Measurements from ENCODE around the gene DPH1.
"Not testable (repeated sequence)": the region's sequence is repeated elsewhere in the genome, so short reads cannot be mapped to it uniquely, and the experiment has no call there.

DNA sequence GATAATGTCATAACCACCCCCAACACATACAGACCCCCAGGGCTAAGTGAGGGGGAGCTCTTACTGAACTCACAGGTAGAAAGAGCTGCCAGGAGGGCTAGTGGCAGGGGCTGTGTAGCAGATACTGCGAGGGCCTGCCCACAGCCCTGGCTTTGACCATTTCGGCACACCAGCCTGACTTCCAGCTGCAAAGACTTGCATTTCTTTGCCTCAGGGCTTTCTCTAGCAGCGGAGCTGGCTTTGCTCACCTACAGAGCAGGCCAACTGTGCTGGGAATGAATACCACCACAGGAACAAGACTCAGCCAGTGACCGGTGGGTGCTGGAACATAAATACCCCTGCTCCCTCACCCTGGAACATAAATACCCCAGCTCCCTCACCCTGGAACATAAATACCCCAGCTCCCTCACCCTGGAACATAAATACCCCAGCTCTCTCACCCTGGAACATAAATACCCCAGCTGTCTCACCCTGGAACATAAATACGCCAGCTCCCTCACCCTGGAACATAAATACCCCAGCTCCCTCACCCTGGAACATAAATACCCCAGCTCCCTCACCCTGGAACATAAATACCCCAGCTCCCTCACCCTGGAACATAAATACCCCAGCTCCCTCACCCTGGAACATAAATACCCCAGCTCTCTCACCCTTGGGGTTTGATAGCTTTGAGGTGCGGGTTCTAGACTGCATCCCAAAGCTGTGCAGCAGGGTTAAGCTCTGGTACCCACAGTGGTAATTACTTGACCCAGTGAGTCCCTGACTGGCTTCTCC, 16.5 kb upstream of the DPH1 start:
- TF ChIP-seq, protein P1, sequence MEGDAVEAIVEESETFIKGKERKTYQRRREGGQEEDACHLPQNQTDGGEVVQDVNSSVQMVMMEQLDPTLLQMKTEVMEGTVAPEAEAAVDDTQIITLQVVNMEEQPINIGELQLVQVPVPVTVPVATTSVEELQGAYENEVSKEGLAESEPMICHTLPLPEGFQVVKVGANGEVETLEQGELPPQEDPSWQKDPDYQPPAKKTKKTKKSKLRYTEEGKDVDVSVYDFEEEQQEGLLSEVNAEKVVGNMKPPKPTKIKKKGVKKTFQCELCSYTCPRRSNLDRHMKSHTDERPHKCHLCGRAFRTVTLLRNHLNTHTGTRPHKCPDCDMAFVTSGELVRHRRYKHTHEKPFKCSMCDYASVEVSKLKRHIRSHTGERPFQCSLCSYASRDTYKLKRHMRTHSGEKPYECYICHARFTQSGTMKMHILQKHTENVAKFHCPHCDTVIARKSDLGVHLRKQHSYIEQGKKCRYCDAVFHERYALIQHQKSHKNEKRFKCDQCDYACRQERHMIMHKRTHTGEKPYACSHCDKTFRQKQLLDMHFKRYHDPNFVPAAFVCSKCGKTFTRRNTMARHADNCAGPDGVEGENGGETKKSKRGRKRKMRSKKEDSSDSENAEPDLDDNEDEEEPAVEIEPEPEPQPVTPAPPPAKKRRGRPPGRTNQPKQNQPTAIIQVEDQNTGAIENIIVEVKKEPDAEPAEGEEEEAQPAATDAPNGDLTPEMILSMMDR (IDR thresholded peaks at IDR 0.05), result not testable (repeated sequence)
- not testable (repeated sequence) for TF ChIP-seq POLR2A, POLR2AphosphoS5, EP300 (IDR thresholded peaks at IDR 0.05)

Measured in sigmoid colon (tissue), 4 donors.